ENCODE results near the gene RPL26.

GRCh38 chr17:8362651-8363332 lies 20.2 kb downstream of the RPL26 start:
- TF ChIP-seq GATA2 (IDR thresholded peaks at IDR 0.05; ENCODE audit: low read depth, low read length) (no peak), GATA3 (IDR thresholded peaks at IDR 0.05; ENCODE audit: low read depth, low read length) (no peak)
